Keratinocyte (primary cell): Measurements from ENCODE around the gene LSM14A. TPM values are rescaled to one million over a fixed set of nuclear protein-coding genes. Genes with fewer than 3 reads are reported as not detected.
"Not testable (repeated sequence)": the region's sequence is repeated elsewhere in the genome, so short reads cannot be mapped to it uniquely, and the experiment has no call there.

Experiments used
- DNase-seq: peaks from one replicate; pipeline ENCODE4 v3.0.0-alpha.2; 2011; ENCODE audit warnings: low read depth, missing footprints, low spot score
- FAIRE-seq: peaks from 2 replicates; lab custom pipeline; 2011; peaks lifted over from hg19 to GRCh38; lab: Jason Lieb, UNC
- H2AFZ ChIP-seq: 2 replicates; pipeline ENCODE4 v1.6.0; 2012; ENCODE audit warnings: low read length, control low read depth, inconsistent platforms; ENCODE audit not compliant: control insufficient read depth
- H3K27ac ChIP-seq: 2 replicates; pipeline ENCODE4 v1.5.1; 2011; ENCODE audit warnings: low read length; ENCODE audit not compliant: control insufficient read depth, insufficient read depth
- H3K27me3 ChIP-seq: 3 replicates; pipeline ENCODE4 v1.6.0; 2011; ENCODE audit warnings: low read length; ENCODE audit not compliant: control insufficient read depth, insufficient read depth; ENCODE audit errors: extremely low read depth
- H3K36me3 ChIP-seq, 2 experiments: 2 replicates in 1 of 2; 3 replicates in 1 of 2; pipeline ENCODE4 v1.5.1; 2011; ENCODE audit warnings: low read length in 2 of 2, mild to moderate bottlenecking in 1 of 2; ENCODE audit not compliant: control insufficient read depth in 2 of 2, insufficient read depth in 2 of 2; ENCODE audit errors: extremely low read depth in 1 of 2
- H3K4me1 ChIP-seq: 3 replicates; pipeline ENCODE4 v1.5.1; 2011; ENCODE audit warnings: low read length; ENCODE audit not compliant: control insufficient read depth, insufficient read depth; ENCODE audit errors: extremely low read depth
- H3K4me2 ChIP-seq: 3 replicates; pipeline ENCODE4 v1.6.0; 2011; ENCODE audit warnings: low read depth, low read length; ENCODE audit not compliant: control insufficient read depth, insufficient read depth; ENCODE audit errors: extremely low read depth
- H3K4me3 ChIP-seq, 3 experiments: fragments of 200-600 bp in 1 of 3; sonication (generic) in 1 of 3; 2 replicates in 2 of 3; 3 replicates in 1 of 3; pipeline ENCODE4 v1.5.1; 2011 to 2016; ENCODE audit warnings: low read length in 3 of 3, mild to moderate bottlenecking in 3 of 3, control low read depth in 2 of 3, inconsistent platforms in 1 of 3, low read depth in 1 of 3, mixed read lengths in 1 of 3, mixed run types in 1 of 3, moderate library complexity in 1 of 3; ENCODE audit not compliant: control insufficient read depth in 2 of 3, insufficient read depth in 2 of 3; ENCODE audit errors: extremely low read depth in 1 of 3
- H3K79me2 ChIP-seq: 2 replicates; pipeline ENCODE4 v1.6.0; 2012; ENCODE audit warnings: low read length; ENCODE audit not compliant: control insufficient read depth, insufficient read depth
- H3K9ac ChIP-seq: 3 replicates; pipeline ENCODE4 v1.6.0; 2011; ENCODE audit warnings: low read length; ENCODE audit not compliant: control insufficient read depth, insufficient read depth; ENCODE audit errors: extremely low read depth
- H3K9me1 ChIP-seq: 3 replicates; pipeline ENCODE4 v1.6.0; 2011; ENCODE audit warnings: low read length; ENCODE audit not compliant: control insufficient read depth, insufficient read depth; ENCODE audit errors: extremely low read depth
- H3K9me3 ChIP-seq: 2 replicates; pipeline ENCODE4 v1.5.1; 2012; ENCODE audit warnings: low read depth, low read length; ENCODE audit not compliant: control insufficient read depth
- H4K20me1 ChIP-seq: 3 replicates; pipeline ENCODE4 v1.6.0; 2011; ENCODE audit warnings: low read length; ENCODE audit not compliant: control insufficient read depth, insufficient read depth; ENCODE audit errors: extremely low read depth
- CTCF ChIP-seq, 3 experiments: IDR thresholded peaks in 1 of 3; conservative IDR thresholded peaks in 1 of 3; optimal IDR thresholded peaks in 1 of 3; 2 replicates in 2 of 3; 3 replicates in 1 of 3; pipeline versions ENCODE3 to v1.5.1; 2011; ENCODE audit warnings: low read length in 3 of 3, mild to moderate bottlenecking in 3 of 3, moderate library complexity in 2 of 3, control low read depth in 1 of 3, inconsistent platforms in 1 of 3; ENCODE audit not compliant: insufficient read depth in 2 of 3; ENCODE audit errors: extremely low read depth in 1 of 3
- EZH2 ChIP-seq: IDR thresholded peaks from one replicate; pipeline ENCODE4 v1.6.1; 2012; ENCODE audit warnings: inconsistent platforms, mild to moderate bottlenecking, low read length, moderate library complexity
- dilution Hi-C: fragments of 300-500 bp; cut with MboI; formaldehyde crosslinking; loops from one replicate; pipeline ENCODE4 v1.7.0; 2020; ENCODE audit warnings: low sequenced_read_pairs; ENCODE audit not compliant: extremely low pct_ligation_motif_present
- polyA plus RNA-seq, 5 experiments: library from polyadenylated mRNA; depleted of rRNA in 3 of 5; stranded (reverse) in 3 of 5; stranded (forward) in 1 of 5; unstranded in 1 of 5; fragments of >200 nt; gene quantifications; 1 replicate in 1 of 5; 2 replicates in 3 of 5; 3 replicates in 1 of 5; pipeline versions ENCODE4 v1.2.1 to v1.2.3, GENCODE V29; 2011 to 2012; ENCODE audit warnings: missing spikeins in 2 of 5, low read depth in 1 of 5, low replicate concordance in 1 of 5

Gene LSM14A
- polyA plus RNA-seq, 1 donor (not counting 4 experiments of a cell fraction or from before 2014, with no cell fraction given): 103 TPM

- dilution Hi-C loops, H2AFZ ChIP-seq, H3K9me3 ChIP-seq, H3K27me3 ChIP-seq, H3K4me2 ChIP-seq, DNase-seq, H3K4me3 ChIP-seq, FAIRE-seq, H4K20me1 ChIP-seq, H3K79me2 ChIP-seq, H3K27ac ChIP-seq, H3K36me3 ChIP-seq, H3K9me1 ChIP-seq, H3K9ac ChIP-seq, H3K4me1 ChIP-seq: not testable (repeated sequence)
Observed at GRCh38 chr19:34161902-34162301, 10.4 kb upstream of the LSM14A start.

- H3K27me3 ChIP-seq: peaks cover 4% of the 10 kb centered on the region
- H3K27ac ChIP-seq: no peak overlapping the region
- no peaks in the 10 kb centered on the region for H3K79me2 ChIP-seq
- no peaks in the 10 kb centered on the region for H3K4me1 ChIP-seq
- H3K36me3 ChIP-seq: no peaks in the 10 kb centered on the region
- no peak for FAIRE-seq
- no peak overlapping the region for H3K4me3 ChIP-seq
- H3K9ac ChIP-seq: no peak overlapping the region
- no peaks in the 10 kb centered on the region for H4K20me1 ChIP-seq
- TF ChIP-seq CTCF (optimal IDR thresholded peaks at IDR 0.05 in 1 of 3, IDR thresholded peaks at IDR 0.05 in 1 of 3, conservative IDR thresholded peaks at IDR 0.05 in 1 of 3; ENCODE audit: extremely low read depth in 1 of 3, insufficient read depth in 2 of 3, low read length in 3 of 3): no peak
- no peak for TF ChIP-seq EZH2
- H2AFZ ChIP-seq: no peak overlapping the region
- dilution Hi-C loops: no loop called here
- no peak for DNase-seq
- H3K4me2 ChIP-seq: no peak overlapping the region
- no peaks in the 10 kb centered on the region for H3K9me3 ChIP-seq
- no peaks in the 10 kb centered on the region for H3K9me1 ChIP-seq
Observed at GRCh38 chr19:34165295-34165738, 7.0 kb upstream of the LSM14A start.

- H3K27me3 ChIP-seq, H3K9ac ChIP-seq, H3K4me2 ChIP-seq, H3K4me3 ChIP-seq, H3K27ac ChIP-seq, H2AFZ ChIP-seq, H3K36me3 ChIP-seq, DNase-seq, H4K20me1 ChIP-seq, FAIRE-seq, H3K9me1 ChIP-seq, dilution Hi-C loops, H3K9me3 ChIP-seq: not testable (repeated sequence)
- H3K79me2 ChIP-seq: peaks cover 23% of the 10 kb centered on the region
- peaks cover 13% of the 10 kb centered on the region for H3K4me1 ChIP-seq
Observed at GRCh38 chr19:34169475-34170199, 2.7 kb upstream of the LSM14A start.
